Cardiac muscle cell (in vitro differentiated cells and primary cell): ENCODE results near the gene FRS3. TPM values are rescaled to one million over a fixed set of nuclear protein-coding genes. Genes with fewer than 3 reads are reported as not detected.
A peak's percentile ranks its signal among the peaks of the same experiment; 100 is the strongest.

ENCODE experiments used
- DNase-seq, 2 donors: peaks; one replicate each; pipeline versions ENCODE4 v3.0.0 to v3.0.0-alpha.2; 2010 to 2017; ENCODE audit warnings: low read depth in 1 of 2, low spot score in 1 of 2
- H3K27ac ChIP-seq: fragments of 200-600 bp; sonication (generic); 2 replicates; pipeline ENCODE4 v1.5.1; 2016
- H3K27me3 ChIP-seq: fragments of 200-600 bp; sonication (generic); 2 replicates; pipeline ENCODE4 v1.6.0; 2016; ENCODE audit warnings: control low read depth
- H3K36me3 ChIP-seq: fragments of 200-600 bp; sonication (generic); 2 replicates; pipeline ENCODE4 v1.5.1; 2016; ENCODE audit warnings: control low read depth
- H3K4me1 ChIP-seq: fragments of 200-600 bp; sonication (generic); 2 replicates; pipeline ENCODE4 v1.8.1; 2017; ENCODE audit warnings: low read depth, mild to moderate bottlenecking, mixed run types
- H3K4me3 ChIP-seq: fragments of 200-600 bp; sonication (generic); 2 replicates; pipeline ENCODE4 v1.5.1; 2016; ENCODE audit warnings: mild to moderate bottlenecking
- H3K9me3 ChIP-seq: fragments of 200-600 bp; sonication (generic); 2 replicates; pipeline ENCODE4 v1.5.1; 2017; ENCODE audit warnings: low read depth, mild to moderate bottlenecking, control low read depth
- polyA plus RNA-seq: library from polyadenylated mRNA; unstranded; fragments of >200 nt; fragmentation: Nextera tagmentation; extraction: Ambion mirVana; gene quantifications from 2 replicates; pipeline ENCODE4 v1.2.1, GENCODE V29; 2016
- total RNA-seq: library from RNA; depleted of rRNA; stranded (reverse); fragments of >200 nt; gene quantifications from 2 replicates; pipeline ENCODE4 v1.2.3, GENCODE V29; 2016
- TF ChIP-seq, protein P1 (sequence below): IDR thresholded peaks from 2 replicates; pipeline ENCODE4 v1.5.1; 2012; ENCODE audit warnings: low read depth, mild to moderate bottlenecking, low read length

Gene FRS3
- total and polyA plus RNA-seq, 2 experiments from 2014 or later, result 24.7 to 25.3 TPM

DNA sequence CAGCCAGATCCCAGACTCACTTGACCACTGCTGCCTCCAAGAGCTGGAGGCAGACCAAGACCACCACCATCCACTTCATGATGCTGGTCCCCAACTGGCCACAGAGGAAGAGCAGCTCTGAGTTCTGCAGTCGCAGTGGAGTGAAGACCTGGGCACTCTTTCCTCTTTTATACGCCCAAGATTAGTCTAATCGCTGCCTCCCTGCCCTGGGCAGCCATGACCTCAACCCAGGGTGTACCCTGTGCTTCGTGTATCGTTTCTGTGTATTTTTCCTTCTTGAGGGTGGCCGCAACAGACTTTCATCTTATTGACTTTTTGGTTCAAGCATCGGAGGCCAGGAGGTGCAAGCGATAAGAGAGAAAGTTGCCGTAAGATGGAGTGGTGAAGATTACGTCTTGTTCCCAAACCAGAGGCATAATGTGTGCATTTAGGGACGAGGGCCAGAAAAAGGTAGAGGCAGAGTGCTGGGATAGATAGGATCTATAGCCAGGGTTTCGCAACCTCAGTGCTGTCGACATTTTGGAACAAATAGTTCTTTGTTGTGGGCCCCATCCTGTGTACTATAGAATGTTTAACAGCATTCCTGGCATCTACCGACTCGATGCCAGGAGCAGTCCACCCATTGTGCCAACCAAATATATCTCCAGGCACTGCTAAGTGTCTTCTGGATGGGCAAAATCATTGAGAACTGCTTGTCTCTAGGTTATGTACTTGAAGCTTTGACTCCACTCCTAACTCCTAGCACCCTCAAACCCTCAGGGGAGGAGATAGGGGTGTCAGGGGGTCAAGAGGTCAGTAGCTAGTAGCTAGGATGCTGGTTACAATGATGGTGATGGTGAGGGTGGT is 32.2 kb downstream of the FRS3 start, which contains the start of gene PGC:
TSS of gene PGC (minus strand) at position 142 of the 846 bp plus-strand sequence. CDS start at position 79, 63 bp downstream.
- no peaks in the 10 kb centered on the region for H3K36me3 ChIP-seq
- no peak within 1 kb of the TSS for H3K27ac ChIP-seq
- H3K4me1 ChIP-seq, result no peaks in the 10 kb centered on the region
- DNase-seq, result peak in 1 of 2 donors; percentile 61
- H3K4me3 ChIP-seq, result no peak within 1 kb of the TSS
- TF ChIP-seq, protein P1, sequence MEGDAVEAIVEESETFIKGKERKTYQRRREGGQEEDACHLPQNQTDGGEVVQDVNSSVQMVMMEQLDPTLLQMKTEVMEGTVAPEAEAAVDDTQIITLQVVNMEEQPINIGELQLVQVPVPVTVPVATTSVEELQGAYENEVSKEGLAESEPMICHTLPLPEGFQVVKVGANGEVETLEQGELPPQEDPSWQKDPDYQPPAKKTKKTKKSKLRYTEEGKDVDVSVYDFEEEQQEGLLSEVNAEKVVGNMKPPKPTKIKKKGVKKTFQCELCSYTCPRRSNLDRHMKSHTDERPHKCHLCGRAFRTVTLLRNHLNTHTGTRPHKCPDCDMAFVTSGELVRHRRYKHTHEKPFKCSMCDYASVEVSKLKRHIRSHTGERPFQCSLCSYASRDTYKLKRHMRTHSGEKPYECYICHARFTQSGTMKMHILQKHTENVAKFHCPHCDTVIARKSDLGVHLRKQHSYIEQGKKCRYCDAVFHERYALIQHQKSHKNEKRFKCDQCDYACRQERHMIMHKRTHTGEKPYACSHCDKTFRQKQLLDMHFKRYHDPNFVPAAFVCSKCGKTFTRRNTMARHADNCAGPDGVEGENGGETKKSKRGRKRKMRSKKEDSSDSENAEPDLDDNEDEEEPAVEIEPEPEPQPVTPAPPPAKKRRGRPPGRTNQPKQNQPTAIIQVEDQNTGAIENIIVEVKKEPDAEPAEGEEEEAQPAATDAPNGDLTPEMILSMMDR, result no peak
- H3K27me3 ChIP-seq, result no peaks in the 10 kb centered on the region
- no peaks in the 10 kb centered on the region for H3K9me3 ChIP-seq

GRCh38 chr6:41746107-41746506 is 33.6 kb downstream of the FRS3 start:
- Histone ChIP-seq H3K36me3 (no peaks in the 10 kb centered on the region), H3K27ac (no peak overlapping the region), H3K4me3 (no peak overlapping the region), H3K9me3 (no peaks in the 10 kb centered on the region), H3K4me1 (no peaks in the 10 kb centered on the region), H3K27me3 (no peaks in the 10 kb centered on the region)
- TF ChIP-seq, protein P1, result no peak
- no peak for DNase-seq

GRCh38 chr6:41744236-41744787 is 35.4 kb downstream of the FRS3 start:
- Histone ChIP-seq H3K27me3 (no peaks in the 10 kb centered on the region), H3K9me3 (no peaks in the 10 kb centered on the region), H3K4me3 (no peak overlapping the region), H3K27ac (no peak overlapping the region), H3K36me3 (no peaks in the 10 kb centered on the region), H3K4me1 (no peaks in the 10 kb centered on the region)
- TF ChIP-seq, protein P1, result no peak
- no peak for DNase-seq

DNA sequence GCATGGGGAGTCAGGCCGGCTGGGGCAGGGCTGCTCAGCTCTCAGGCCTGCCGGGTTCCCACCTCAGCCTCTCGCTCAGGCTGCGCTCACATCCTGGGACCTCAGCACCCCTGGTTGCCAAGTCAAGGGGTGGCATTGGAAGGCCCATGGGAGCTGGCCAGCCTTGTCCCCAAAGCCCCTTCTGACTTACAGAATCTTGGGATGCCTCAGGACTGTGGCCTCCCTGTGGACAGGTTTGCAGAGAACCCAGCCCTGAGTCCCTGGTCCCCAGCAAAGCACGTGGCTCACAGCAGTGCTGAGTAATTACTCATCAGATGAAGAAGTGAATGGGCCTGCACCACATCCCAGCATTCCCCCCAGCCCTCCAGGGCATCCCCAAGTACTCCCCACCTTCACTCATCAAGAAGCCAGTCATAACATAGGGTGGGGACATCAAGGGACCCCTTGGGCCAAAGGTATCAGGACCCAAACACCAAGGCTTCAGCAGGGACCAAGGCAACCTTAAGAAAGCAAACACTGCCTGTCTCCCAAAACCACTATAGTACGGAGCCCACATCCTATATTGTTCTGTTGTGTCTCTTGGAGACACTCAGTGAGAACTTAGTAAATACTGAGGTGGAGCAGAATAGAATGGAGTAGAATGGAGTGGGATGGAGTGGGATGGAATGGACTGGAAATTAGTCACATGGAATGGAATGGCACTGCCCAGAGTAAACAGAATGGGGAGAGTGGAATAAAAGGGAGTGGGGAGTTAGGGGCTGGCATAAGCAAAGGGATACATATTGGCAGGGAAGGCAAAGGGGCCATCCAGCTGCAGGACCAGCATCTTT is 36.1 kb downstream of the FRS3 start:
- TF ChIP-seq, protein P1, result no peak
- Histone ChIP-seq H3K4me1 (no peaks in the 10 kb centered on the region), H3K27ac (no peak overlapping the region), H3K9me3 (no peaks in the 10 kb centered on the region), H3K4me3 (no peak overlapping the region), H3K36me3 (no peaks in the 10 kb centered on the region), H3K27me3 (no peaks in the 10 kb centered on the region)
- DNase-seq, result no peak

- TF ChIP-seq, protein P1, result no peak
- Histone ChIP-seq H3K27me3 (no peaks in the 10 kb centered on the region), H3K27ac (no peak overlapping the region), H3K9me3 (no peaks in the 10 kb centered on the region), H3K36me3 (no peaks in the 10 kb centered on the region), H3K4me3 (no peak overlapping the region), H3K4me1 (no peaks in the 10 kb centered on the region)
- no peak for DNase-seq
Measured at GRCh38 chr6:41741625-41742490, 37.8 kb downstream of the FRS3 start.
